Upper lobe of left lung (tissue), 4 donors: ENCODE measurements around the gene CIBAR2.

ENCODE experiments used
- EP300 ChIP-seq, 4 donors: sonication (generic); formaldehyde crosslinking; IDR thresholded peaks; one replicate each; pipeline ENCODE4 v1.5.1; 2017; ENCODE audit warnings: antibody characterized with exemption in 4 of 4, control low read depth in 2 of 4
- TF ChIP-seq, protein P1 (sequence below), 6 experiments: fragments of 450-650 bp in 4 of 6; fragments of 200-600 bp in 2 of 6; sonication (generic) in 2 of 6; IDR thresholded peaks; one replicate each; pipeline ENCODE4 v1.5.1; 2016 to 2019; ENCODE audit warnings: antibody characterized with exemption in 6 of 6

GRCh38 chr16:85057948-85058347 lies 54.3 kb downstream of the CIBAR2 start:
- TF ChIP-seq, protein P1, sequence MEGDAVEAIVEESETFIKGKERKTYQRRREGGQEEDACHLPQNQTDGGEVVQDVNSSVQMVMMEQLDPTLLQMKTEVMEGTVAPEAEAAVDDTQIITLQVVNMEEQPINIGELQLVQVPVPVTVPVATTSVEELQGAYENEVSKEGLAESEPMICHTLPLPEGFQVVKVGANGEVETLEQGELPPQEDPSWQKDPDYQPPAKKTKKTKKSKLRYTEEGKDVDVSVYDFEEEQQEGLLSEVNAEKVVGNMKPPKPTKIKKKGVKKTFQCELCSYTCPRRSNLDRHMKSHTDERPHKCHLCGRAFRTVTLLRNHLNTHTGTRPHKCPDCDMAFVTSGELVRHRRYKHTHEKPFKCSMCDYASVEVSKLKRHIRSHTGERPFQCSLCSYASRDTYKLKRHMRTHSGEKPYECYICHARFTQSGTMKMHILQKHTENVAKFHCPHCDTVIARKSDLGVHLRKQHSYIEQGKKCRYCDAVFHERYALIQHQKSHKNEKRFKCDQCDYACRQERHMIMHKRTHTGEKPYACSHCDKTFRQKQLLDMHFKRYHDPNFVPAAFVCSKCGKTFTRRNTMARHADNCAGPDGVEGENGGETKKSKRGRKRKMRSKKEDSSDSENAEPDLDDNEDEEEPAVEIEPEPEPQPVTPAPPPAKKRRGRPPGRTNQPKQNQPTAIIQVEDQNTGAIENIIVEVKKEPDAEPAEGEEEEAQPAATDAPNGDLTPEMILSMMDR (IDR thresholded peaks at IDR 0.05) = no peak
- TF ChIP-seq EP300 (IDR thresholded peaks at IDR 0.05) = no peak
